ENCODE data around the gene LRRC47. TPM values are rescaled to one million over a fixed set of nuclear protein-coding genes. Genes with fewer than 3 reads are reported as not detected.

LRRC47 gene
- total and polyA plus RNA-seq, 4 donors, result 26.8 to 38.8 (median 31.3) TPM

- DNase-seq (no peak), ATAC-seq (ENCODE audit: low FRiP score) (no peak)
- H3K27ac ChIP-seq (ENCODE audit: low read depth in 1 of 2, low read length in 2 of 2), result no peak overlapping the region
- H3K27me3 ChIP-seq (ENCODE audit: control insufficient read depth in 1 of 2, insufficient read depth in 2 of 2, low read length in 1 of 2), result no peaks in the 10 kb centered on the region
- H3K4me3 ChIP-seq (ENCODE audit: low read length in 2 of 2), result no peak overlapping the region
- peaks cover 0 to 3% of the 10 kb centered on the region in 2 donors for H3K36me3 ChIP-seq (ENCODE audit: control insufficient read depth in 1 of 2, insufficient read depth in 2 of 2, low read length in 1 of 2)
- H3K9me3 ChIP-seq (ENCODE audit: control insufficient read depth, low read length), result no peaks in the 10 kb centered on the region
- intact Hi-C loops (cut with DNase I), result no loop called here
- no peaks in the 10 kb centered on the region for H3K4me1 ChIP-seq (ENCODE audit: control insufficient read depth in 1 of 2, insufficient read depth in 2 of 2, low read length in 2 of 2)
- WGBS, 2 donors, result 92% methylated on average over 45 of the region's 45 CpGs
Measured at GRCh38 chr1:3786468-3787348, 9.6 kb downstream of the LRRC47 start.

GRCh38 chr1:3785456-3786157 is 10.7 kb downstream of the LRRC47 start:
- no peaks in the 10 kb centered on the region for H3K4me1 ChIP-seq (ENCODE audit: control insufficient read depth in 1 of 2, insufficient read depth in 2 of 2, low read length in 2 of 2)
- DNase-seq (no peak), ATAC-seq (ENCODE audit: low FRiP score) (no peak)
- intact Hi-C loops (cut with DNase I), result no loop called here
- H3K9me3 ChIP-seq (ENCODE audit: control insufficient read depth, low read length), result no peaks in the 10 kb centered on the region
- H3K4me3 ChIP-seq (ENCODE audit: low read length in 2 of 2), result no peak overlapping the region
- H3K36me3 ChIP-seq (ENCODE audit: control insufficient read depth in 1 of 2, insufficient read depth in 2 of 2, low read length in 1 of 2), result peaks cover 0 to 6% of the 10 kb centered on the region in 2 donors
- H3K27me3 ChIP-seq (ENCODE audit: control insufficient read depth in 1 of 2, insufficient read depth in 2 of 2, low read length in 1 of 2), result no peaks in the 10 kb centered on the region
- 76 to 79% methylated on average over 14 of the region's 14 CpGs for WGBS, 2 donors
- no peak overlapping the region for H3K27ac ChIP-seq (ENCODE audit: low read depth in 1 of 2, low read length in 2 of 2)

DNA sequence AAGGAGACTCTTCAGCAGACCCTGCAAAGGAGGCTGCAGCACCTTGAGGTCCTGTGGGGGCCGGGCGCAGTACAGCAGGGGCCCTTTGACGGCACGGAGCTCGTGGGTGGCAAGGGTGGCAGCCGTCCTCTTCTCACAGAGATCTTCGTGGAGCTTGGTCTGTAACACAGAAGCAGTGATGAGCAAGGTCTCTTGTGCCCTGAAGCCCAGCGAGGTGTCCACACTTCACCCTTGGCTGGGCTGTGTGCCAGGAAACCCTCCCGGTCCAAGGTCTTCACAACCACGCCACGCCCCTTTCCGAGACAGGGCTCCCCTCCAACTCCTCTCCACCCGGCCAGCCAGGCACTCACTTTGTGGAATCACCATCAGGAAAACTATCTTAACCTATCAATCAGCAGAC is 11.3 kb downstream of the LRRC47 start:
- Histone ChIP-seq H3K9me3 (ENCODE audit: control insufficient read depth, low read length) (no peaks in the 10 kb centered on the region), H3K4me1 (ENCODE audit: control insufficient read depth in 1 of 2, insufficient read depth in 2 of 2, low read length in 2 of 2) (no peaks in the 10 kb centered on the region), H3K4me3 (ENCODE audit: low read length in 2 of 2) (no peak overlapping the region), H3K27ac (ENCODE audit: low read depth in 1 of 2, low read length in 2 of 2) (no peak overlapping the region), H3K27me3 (ENCODE audit: control insufficient read depth in 1 of 2, insufficient read depth in 2 of 2, low read length in 1 of 2) (no peaks in the 10 kb centered on the region), H3K36me3 (ENCODE audit: control insufficient read depth in 1 of 2, insufficient read depth in 2 of 2, low read length in 1 of 2) (peaks cover 0 to 6% of the 10 kb centered on the region in 2 donors)
- intact Hi-C loops (cut with DNase I), result no loop called here
- WGBS, 2 donors, result 77 to 79% methylated on average over 13 of the region's 13 CpGs
- DNase-seq, result no peak
- ATAC-seq (ENCODE audit: low FRiP score), result no peak

GRCh38 chr1:3783651-3784474 is 12.4 kb downstream of the LRRC47 start:
- Histone ChIP-seq H3K9me3 (ENCODE audit: control insufficient read depth, low read length) (no peaks in the 10 kb centered on the region), H3K36me3 (ENCODE audit: control insufficient read depth in 1 of 2, insufficient read depth in 2 of 2, low read length in 1 of 2) (peaks cover 0 to 8% of the 10 kb centered on the region in 2 donors), H3K4me3 (ENCODE audit: low read length in 2 of 2) (no peak overlapping the region), H3K4me1 (ENCODE audit: control insufficient read depth in 1 of 2, insufficient read depth in 2 of 2, low read length in 2 of 2) (no peaks in the 10 kb centered on the region), H3K27ac (ENCODE audit: low read depth in 1 of 2, low read length in 2 of 2) (no peak overlapping the region), H3K27me3 (ENCODE audit: control insufficient read depth in 1 of 2, insufficient read depth in 2 of 2, low read length in 1 of 2) (no peaks in the 10 kb centered on the region)
- WGBS, 2 donors, result 93 to 94% methylated on average over 30 of the region's 30 CpGs
- no peak for DNase-seq
- no peak for ATAC-seq (ENCODE audit: low FRiP score)
- intact Hi-C loops (cut with DNase I), result no loop called here

GRCh38 chr1:3780901-3781300 is 15.4 kb downstream of the LRRC47 start:
- Histone ChIP-seq H3K27me3 (ENCODE audit: control insufficient read depth in 1 of 2, insufficient read depth in 2 of 2, low read length in 1 of 2) (no peaks in the 10 kb centered on the region), H3K9me3 (ENCODE audit: control insufficient read depth, low read length) (no peaks in the 10 kb centered on the region), H3K4me3 (ENCODE audit: low read length in 2 of 2) (no peak overlapping the region), H3K36me3 (ENCODE audit: control insufficient read depth in 1 of 2, insufficient read depth in 2 of 2, low read length in 1 of 2) (peaks cover 0 to 8% of the 10 kb centered on the region in 2 donors), H3K27ac (ENCODE audit: low read depth in 1 of 2, low read length in 2 of 2) (no peak overlapping the region), H3K4me1 (ENCODE audit: control insufficient read depth in 1 of 2, insufficient read depth in 2 of 2, low read length in 2 of 2) (no peaks in the 10 kb centered on the region)
- no peak for ATAC-seq (ENCODE audit: low FRiP score)
- WGBS, 2 donors, result 89 to 90% methylated on average over 21 of the region's 21 CpGs
- intact Hi-C loops (cut with DNase I), result no loop called here
- DNase-seq, result no peak

- Histone ChIP-seq H3K27ac (ENCODE audit: low read depth in 1 of 2, low read length in 2 of 2) (no peak overlapping the region), H3K4me3 (ENCODE audit: low read length in 2 of 2) (no peak overlapping the region), H3K36me3 (ENCODE audit: control insufficient read depth in 1 of 2, insufficient read depth in 2 of 2, low read length in 1 of 2) (peaks cover 0 to 8% of the 10 kb centered on the region in 2 donors), H3K27me3 (ENCODE audit: control insufficient read depth in 1 of 2, insufficient read depth in 2 of 2, low read length in 1 of 2) (no peaks in the 10 kb centered on the region), H3K4me1 (ENCODE audit: control insufficient read depth in 1 of 2, insufficient read depth in 2 of 2, low read length in 2 of 2) (no peaks in the 10 kb centered on the region), H3K9me3 (ENCODE audit: control insufficient read depth, low read length) (no peaks in the 10 kb centered on the region)
- ATAC-seq (ENCODE audit: low FRiP score) (no peak), DNase-seq (no peak)
- intact Hi-C loops (cut with DNase I), result no loop called here
- WGBS, 2 donors, result 87 to 92% methylated on average over 20 of the region's 20 CpGs
Measured at GRCh38 chr1:3779912-3780416, 16.3 kb downstream of the LRRC47 start.

GRCh38 chr1:3779265-3779911 is 16.9 kb downstream of the LRRC47 start:
- ATAC-seq (ENCODE audit: low FRiP score), result no peak
- intact Hi-C loops (cut with DNase I), result no loop called here
- Histone ChIP-seq H3K27ac (ENCODE audit: low read depth in 1 of 2, low read length in 2 of 2) (no peak overlapping the region), H3K4me3 (ENCODE audit: low read length in 2 of 2) (no peak overlapping the region), H3K27me3 (ENCODE audit: control insufficient read depth in 1 of 2, insufficient read depth in 2 of 2, low read length in 1 of 2) (no peaks in the 10 kb centered on the region), H3K36me3 (ENCODE audit: control insufficient read depth in 1 of 2, insufficient read depth in 2 of 2, low read length in 1 of 2) (peaks cover 0 to 8% of the 10 kb centered on the region in 2 donors), H3K9me3 (ENCODE audit: control insufficient read depth, low read length) (no peaks in the 10 kb centered on the region), H3K4me1 (ENCODE audit: control insufficient read depth in 1 of 2, insufficient read depth in 2 of 2, low read length in 2 of 2) (no peaks in the 10 kb centered on the region)
- WGBS, 2 donors, result 89 to 92% methylated on average over 23 of the region's 23 CpGs
- DNase-seq, result no peak
